A549 (cell line): ENCODE results near the gene DAGLA.

Experiments
- CHD2 ChIP-seq: fragments of 150-350 bp; IDR thresholded peaks from 2 replicates; pipeline ENCODE4 v1.6.1; 2014; ENCODE audit warnings: low read length; ENCODE audit not compliant: partially characterized antibody
- EP300 ChIP-seq, 2 experiments: fragments of >200 bp; sonication (Bioruptor Twin); formaldehyde crosslinking; IDR thresholded peaks; 2 replicates in 1 of 2; 3 replicates in 1 of 2; pipeline ENCODE4 v1.6.1; 2016 to 2017
- GATA3 ChIP-seq: IDR thresholded peaks from 2 replicates; pipeline ENCODE4 v1.6.1; 2012; ENCODE audit warnings: borderline replicate concordance
- JUN ChIP-seq, 2 experiments: fragments of >200 bp; sonication (Bioruptor Twin); formaldehyde crosslinking; IDR thresholded peaks; 2 replicates in 1 of 2; 3 replicates in 1 of 2; pipeline ENCODE4 v1.6.1; 2016 to 2017
- MAZ ChIP-seq: fragments of 150-350 bp; IDR thresholded peaks from 2 replicates; pipeline ENCODE4 v1.6.1; 2014; ENCODE audit warnings: antibody characterized with exemption, low read depth, low read length, borderline replicate concordance
- MYC ChIP-seq: IDR thresholded peaks from 2 replicates; pipeline ENCODE4 v1.6.1; 2012; ENCODE audit warnings: mild to moderate bottlenecking, inconsistent platforms, low read length, improper control_type of control experiment, borderline replicate concordance
- POLR2A ChIP-seq: IDR thresholded peaks from 2 replicates; pipeline ENCODE4 v1.6.1; 2012; ENCODE audit warnings: mild to moderate bottlenecking, low read length
- RAD21 ChIP-seq, 2 experiments: fragments of >200 bp in 1 of 2; sonication (Bioruptor Twin) in 1 of 2; formaldehyde crosslinking in 1 of 2; IDR thresholded peaks in 1 of 2; conservative IDR thresholded peaks in 1 of 2; 2 replicates in 1 of 2; 3 replicates in 1 of 2; pipeline ENCODE4 v1.6.1; 2012 to 2018; ENCODE audit warnings: inconsistent platforms in 1 of 2
- SMC3 ChIP-seq: fragments of >200 bp; sonication (Bioruptor Twin); formaldehyde crosslinking; IDR thresholded peaks from 3 replicates; pipeline ENCODE4 v1.6.1; 2018; ENCODE audit warnings: inconsistent platforms
- TF ChIP-seq, protein P1 (sequence below): fragments of 150-350 bp; IDR thresholded peaks from 2 replicates; pipeline ENCODE4 v1.6.1; 2014; ENCODE audit warnings: low read depth, mild to moderate bottlenecking, low read length
- TF ChIP-seq, protein P2 (sequence below): fragments of >200 bp; sonication (Bioruptor Twin); formaldehyde crosslinking; IDR thresholded peaks from 3 replicates; pipeline ENCODE4 v1.5.1; 2016
- TF ChIP-seq, protein P3 (sequence below): fragments of 200-600 bp; sonication (generic); IDR thresholded peaks from 2 replicates; pipeline ENCODE4 v1.6.1; 2016; ENCODE audit warnings: antibody characterized with exemption, mild to moderate bottlenecking, moderate library complexity
- TF ChIP-seq, protein P4 (sequence below): fragments of 250-450 bp; sonication (Bioruptor Pico); IDR thresholded peaks from 2 replicates; pipeline ENCODE4 v1.5.0; 2021; ENCODE audit warnings: mild to moderate bottlenecking, moderate library complexity, borderline replicate concordance

DNA sequence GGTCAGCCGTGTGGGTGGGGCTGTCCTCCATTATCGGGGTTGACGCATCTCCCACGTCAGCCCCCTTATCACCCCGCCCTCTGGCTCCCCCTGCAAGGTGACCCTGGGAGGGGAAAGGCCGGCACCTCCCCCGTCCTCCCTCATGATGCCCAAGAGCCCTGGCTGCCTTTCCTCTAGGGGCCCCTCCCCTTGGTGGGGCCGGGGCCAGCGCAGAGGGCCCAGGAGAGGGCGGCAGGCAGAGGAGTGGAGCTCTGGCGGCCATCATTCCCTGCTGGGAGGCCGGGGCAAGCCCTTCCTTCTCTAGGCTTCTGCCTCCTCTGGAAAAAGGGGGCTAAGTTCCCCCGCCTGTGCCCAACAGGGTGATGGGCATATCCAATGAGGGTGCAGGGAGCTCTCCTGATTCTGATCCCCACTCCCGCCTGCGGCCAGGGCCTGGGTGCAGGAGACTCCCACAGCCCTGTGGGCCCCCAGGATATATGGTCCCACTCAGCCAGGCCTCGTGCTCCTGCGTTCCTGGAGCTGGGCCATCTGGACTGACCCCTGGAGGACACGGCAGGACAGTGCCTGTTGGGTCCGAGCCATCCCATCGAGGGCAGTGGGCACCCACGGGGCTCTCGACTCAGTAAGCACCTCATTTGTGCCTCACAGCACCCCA is 84.5 kb downstream of the DAGLA start:
- TF ChIP-seq CHD2 (no peak), POLR2A (no peak), JUN (IDR thresholded peaks at IDR 0.05) (no peak), EP300 (IDR thresholded peaks at IDR 0.05) (no peak), MYC (no peak), RAD21 (conservative IDR thresholded peaks at IDR 0.05 in 1 of 2, IDR thresholded peaks at IDR 0.05 in 1 of 2) (no peak), SMC3 (no peak), MAZ (no peak), GATA3 (no peak)
- TF ChIP-seq, protein P1, sequence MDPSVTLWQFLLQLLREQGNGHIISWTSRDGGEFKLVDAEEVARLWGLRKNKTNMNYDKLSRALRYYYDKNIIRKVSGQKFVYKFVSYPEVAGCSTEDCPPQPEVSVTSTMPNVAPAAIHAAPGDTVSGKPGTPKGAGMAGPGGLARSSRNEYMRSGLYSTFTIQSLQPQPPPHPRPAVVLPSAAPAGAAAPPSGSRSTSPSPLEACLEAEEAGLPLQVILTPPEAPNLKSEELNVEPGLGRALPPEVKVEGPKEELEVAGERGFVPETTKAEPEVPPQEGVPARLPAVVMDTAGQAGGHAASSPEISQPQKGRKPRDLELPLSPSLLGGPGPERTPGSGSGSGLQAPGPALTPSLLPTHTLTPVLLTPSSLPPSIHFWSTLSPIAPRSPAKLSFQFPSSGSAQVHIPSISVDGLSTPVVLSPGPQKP: no peak
- TF ChIP-seq, protein P2, sequence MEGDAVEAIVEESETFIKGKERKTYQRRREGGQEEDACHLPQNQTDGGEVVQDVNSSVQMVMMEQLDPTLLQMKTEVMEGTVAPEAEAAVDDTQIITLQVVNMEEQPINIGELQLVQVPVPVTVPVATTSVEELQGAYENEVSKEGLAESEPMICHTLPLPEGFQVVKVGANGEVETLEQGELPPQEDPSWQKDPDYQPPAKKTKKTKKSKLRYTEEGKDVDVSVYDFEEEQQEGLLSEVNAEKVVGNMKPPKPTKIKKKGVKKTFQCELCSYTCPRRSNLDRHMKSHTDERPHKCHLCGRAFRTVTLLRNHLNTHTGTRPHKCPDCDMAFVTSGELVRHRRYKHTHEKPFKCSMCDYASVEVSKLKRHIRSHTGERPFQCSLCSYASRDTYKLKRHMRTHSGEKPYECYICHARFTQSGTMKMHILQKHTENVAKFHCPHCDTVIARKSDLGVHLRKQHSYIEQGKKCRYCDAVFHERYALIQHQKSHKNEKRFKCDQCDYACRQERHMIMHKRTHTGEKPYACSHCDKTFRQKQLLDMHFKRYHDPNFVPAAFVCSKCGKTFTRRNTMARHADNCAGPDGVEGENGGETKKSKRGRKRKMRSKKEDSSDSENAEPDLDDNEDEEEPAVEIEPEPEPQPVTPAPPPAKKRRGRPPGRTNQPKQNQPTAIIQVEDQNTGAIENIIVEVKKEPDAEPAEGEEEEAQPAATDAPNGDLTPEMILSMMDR: no peak
- TF ChIP-seq, protein P3, sequence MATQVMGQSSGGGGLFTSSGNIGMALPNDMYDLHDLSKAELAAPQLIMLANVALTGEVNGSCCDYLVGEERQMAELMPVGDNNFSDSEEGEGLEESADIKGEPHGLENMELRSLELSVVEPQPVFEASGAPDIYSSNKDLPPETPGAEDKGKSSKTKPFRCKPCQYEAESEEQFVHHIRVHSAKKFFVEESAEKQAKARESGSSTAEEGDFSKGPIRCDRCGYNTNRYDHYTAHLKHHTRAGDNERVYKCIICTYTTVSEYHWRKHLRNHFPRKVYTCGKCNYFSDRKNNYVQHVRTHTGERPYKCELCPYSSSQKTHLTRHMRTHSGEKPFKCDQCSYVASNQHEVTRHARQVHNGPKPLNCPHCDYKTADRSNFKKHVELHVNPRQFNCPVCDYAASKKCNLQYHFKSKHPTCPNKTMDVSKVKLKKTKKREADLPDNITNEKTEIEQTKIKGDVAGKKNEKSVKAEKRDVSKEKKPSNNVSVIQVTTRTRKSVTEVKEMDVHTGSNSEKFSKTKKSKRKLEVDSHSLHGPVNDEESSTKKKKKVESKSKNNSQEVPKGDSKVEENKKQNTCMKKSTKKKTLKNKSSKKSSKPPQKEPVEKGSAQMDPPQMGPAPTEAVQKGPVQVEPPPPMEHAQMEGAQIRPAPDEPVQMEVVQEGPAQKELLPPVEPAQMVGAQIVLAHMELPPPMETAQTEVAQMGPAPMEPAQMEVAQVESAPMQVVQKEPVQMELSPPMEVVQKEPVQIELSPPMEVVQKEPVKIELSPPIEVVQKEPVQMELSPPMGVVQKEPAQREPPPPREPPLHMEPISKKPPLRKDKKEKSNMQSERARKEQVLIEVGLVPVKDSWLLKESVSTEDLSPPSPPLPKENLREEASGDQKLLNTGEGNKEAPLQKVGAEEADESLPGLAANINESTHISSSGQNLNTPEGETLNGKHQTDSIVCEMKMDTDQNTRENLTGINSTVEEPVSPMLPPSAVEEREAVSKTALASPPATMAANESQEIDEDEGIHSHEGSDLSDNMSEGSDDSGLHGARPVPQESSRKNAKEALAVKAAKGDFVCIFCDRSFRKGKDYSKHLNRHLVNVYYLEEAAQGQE: no peak
- TF ChIP-seq, protein P4, sequence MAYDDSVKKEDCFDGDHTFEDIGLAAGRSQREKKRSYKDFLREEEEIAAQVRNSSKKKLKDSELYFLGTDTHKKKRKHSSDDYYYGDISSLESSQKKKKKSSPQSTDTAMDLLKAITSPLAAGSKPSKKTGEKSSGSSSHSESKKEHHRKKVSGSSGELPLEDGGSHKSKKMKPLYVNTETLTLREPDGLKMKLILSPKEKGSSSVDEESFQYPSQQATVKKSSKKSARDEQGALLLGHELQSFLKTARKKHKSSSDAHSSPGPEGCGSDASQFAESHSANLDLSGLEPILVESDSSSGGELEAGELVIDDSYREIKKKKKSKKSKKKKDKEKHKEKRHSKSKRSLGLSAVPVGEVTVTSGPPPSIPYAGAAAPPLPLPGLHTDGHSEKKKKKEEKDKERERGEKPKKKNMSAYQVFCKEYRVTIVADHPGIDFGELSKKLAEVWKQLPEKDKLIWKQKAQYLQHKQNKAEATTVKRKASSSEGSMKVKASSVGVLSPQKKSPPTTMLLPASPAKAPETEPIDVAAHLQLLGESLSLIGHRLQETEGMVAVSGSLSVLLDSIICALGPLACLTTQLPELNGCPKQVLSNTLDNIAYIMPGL (CRISPR knock-in tag): no peak
